Neuron (in vitro differentiated cells): ENCODE data around the gene RTN1.

ENCODE experiments used
- H2AFZ ChIP-seq: one replicate; pipeline ENCODE4 v1.6.1; 2013; ENCODE audit warnings: low read depth, mild to moderate bottlenecking, inconsistent platforms, low read length, moderate library complexity
- H3K27me3 ChIP-seq: one replicate; pipeline ENCODE4 v1.6.1; 2013; ENCODE audit warnings: low read length; ENCODE audit not compliant: insufficient read depth
- H3K36me3 ChIP-seq: one replicate; pipeline ENCODE4 v1.6.1; 2013; ENCODE audit warnings: low read length; ENCODE audit not compliant: insufficient read depth
- H3K4me1 ChIP-seq: one replicate; pipeline ENCODE4 v1.6.1; 2013; ENCODE audit warnings: low read length; ENCODE audit not compliant: insufficient read depth
- H3K4me3 ChIP-seq: 2 replicates; pipeline ENCODE4 v1.5.1; 2013; ENCODE audit warnings: mild to moderate bottlenecking, low read length, moderate library complexity
- H3K9me3 ChIP-seq: one replicate; pipeline ENCODE4 v1.6.1; 2013; ENCODE audit warnings: low read length

RTN1 gene

DNA sequence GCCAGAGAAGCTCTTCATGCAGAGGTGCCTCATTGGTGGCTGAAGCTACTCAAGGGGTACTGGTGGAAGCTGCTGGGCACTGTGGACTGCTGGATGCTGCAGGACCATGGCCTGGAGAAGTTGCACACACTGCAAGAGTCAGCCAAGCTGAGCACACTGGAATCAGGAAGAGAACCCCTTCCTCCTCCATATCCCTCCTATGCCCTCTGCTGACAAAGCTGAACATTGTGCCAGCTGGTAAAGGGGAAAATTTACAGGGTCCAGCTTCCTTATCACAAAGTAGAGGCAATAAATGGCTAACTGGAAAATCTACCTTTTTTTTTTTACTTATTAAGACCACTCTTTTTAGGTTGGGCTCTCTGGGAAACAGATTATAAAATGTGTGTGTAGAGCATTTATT, 300.5 kb downstream of the RTN1 start:
- no peak overlapping the region for H3K4me3 ChIP-seq
- no peaks in the 10 kb centered on the region for H3K36me3 ChIP-seq
- H3K9me3 ChIP-seq: no peaks in the 10 kb centered on the region
- H3K4me1 ChIP-seq: peaks cover 5% of the 10 kb centered on the region
- H2AFZ ChIP-seq: no peak overlapping the region
- no peaks in the 10 kb centered on the region for H3K27me3 ChIP-seq

DNA sequence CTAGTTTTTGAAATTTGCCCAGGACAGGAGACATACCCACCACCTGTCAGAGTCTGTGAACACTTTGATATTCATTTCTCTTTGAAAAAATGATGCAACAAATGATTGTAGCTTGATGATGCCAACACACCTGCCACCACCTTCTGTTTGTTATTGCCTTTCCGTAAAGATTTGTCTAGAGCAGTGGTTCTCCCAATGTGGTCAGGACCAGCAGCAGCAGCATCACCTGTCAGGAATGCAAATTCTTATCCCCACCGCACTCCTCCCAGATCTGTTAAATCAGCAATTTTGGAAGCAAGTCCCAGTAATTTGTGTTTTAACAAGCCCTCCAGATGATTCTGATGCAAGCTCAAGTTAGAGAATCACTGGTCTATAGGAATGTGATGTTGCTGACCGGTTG, 303.9 kb downstream of the RTN1 start:
- Histone ChIP-seq H3K4me1 (peaks cover 15% of the 10 kb centered on the region), H2AFZ (no peak overlapping the region), H3K36me3 (no peaks in the 10 kb centered on the region), H3K9me3 (no peaks in the 10 kb centered on the region), H3K27me3 (no peaks in the 10 kb centered on the region), H3K4me3 (no peak overlapping the region)

- H3K9me3 ChIP-seq: no peaks in the 10 kb centered on the region
- H3K36me3 ChIP-seq: no peaks in the 10 kb centered on the region
- H3K4me1 ChIP-seq: peaks cover 15% of the 10 kb centered on the region
- no peak overlapping the region for H2AFZ ChIP-seq
- no peaks in the 10 kb centered on the region for H3K27me3 ChIP-seq
- no peak overlapping the region for H3K4me3 ChIP-seq
Observed at GRCh38 chr14:59566296-59566695, 304.3 kb downstream of the RTN1 start.

GRCh38 chr14:59565087-59565486, 305.5 kb downstream of the RTN1 start:
- H3K4me1 ChIP-seq: peaks cover 15% of the 10 kb centered on the region
- peaks cover 3% of the 10 kb centered on the region for H3K27me3 ChIP-seq
- no peak overlapping the region for H2AFZ ChIP-seq
- no peaks in the 10 kb centered on the region for H3K9me3 ChIP-seq
- no peak overlapping the region for H3K4me3 ChIP-seq
- no peaks in the 10 kb centered on the region for H3K36me3 ChIP-seq

DNA sequence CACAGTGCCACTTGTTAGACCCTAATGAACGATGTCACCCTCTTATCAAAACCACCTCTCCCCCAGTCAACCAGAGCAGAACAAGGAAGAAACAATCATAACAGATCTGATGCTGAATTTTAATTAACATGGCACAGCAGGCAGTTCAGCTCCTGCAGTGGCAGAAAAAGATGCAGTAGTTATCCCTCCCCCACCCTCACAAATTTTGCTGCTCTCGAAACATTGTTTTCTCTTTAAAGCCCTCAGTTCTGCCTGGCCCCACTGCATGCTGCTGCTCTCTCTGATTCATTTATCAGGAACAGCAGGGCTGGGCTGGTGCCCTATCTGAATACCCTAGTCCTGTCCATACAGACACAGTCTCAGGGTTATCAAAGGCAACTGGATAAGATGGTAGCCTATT, 306.2 kb downstream of the RTN1 start:
- Histone ChIP-seq H3K27me3 (peaks cover 3% of the 10 kb centered on the region), H3K36me3 (no peaks in the 10 kb centered on the region), H3K4me3 (no peak overlapping the region)

GRCh38 chr14:59547310-59547709, 323.3 kb downstream of the RTN1 start:
- H3K9me3 ChIP-seq: no peaks in the 10 kb centered on the region
- no peak overlapping the region for H2AFZ ChIP-seq
- H3K4me1 ChIP-seq: no peaks in the 10 kb centered on the region
- H3K36me3 ChIP-seq: no peaks in the 10 kb centered on the region
- H3K27me3 ChIP-seq: no peaks in the 10 kb centered on the region
- H3K4me3 ChIP-seq: no peak overlapping the region

More for the DNA sequence above, 306.2 kb downstream of the RTN1 start:
- Histone ChIP-seq H2AFZ (no peak overlapping the region), H3K4me1 (peaks cover 15% of the 10 kb centered on the region), H3K9me3 (no peaks in the 10 kb centered on the region)
